ENCODE measurements around the gene DCAF4.

The DCAF4 gene

GRCh38 chr14:72894623-72895378 is 31.5 kb upstream of the DCAF4 start:
- no peak for DNase-seq (ENCODE audit: low spot score)

GRCh38 chr14:72898448-72898847 is 27.8 kb upstream of the DCAF4 start:
- no peak for DNase-seq (ENCODE audit: low spot score)

- no peak for DNase-seq (ENCODE audit: low spot score)
Observed at GRCh38 chr14:72901361-72901760, 24.9 kb upstream of the DCAF4 start.

GRCh38 chr14:72902801-72903530 is 23.3 kb upstream of the DCAF4 start:
- no peak for DNase-seq (ENCODE audit: low spot score)

- DNase-seq (ENCODE audit: low spot score): no peak
Observed at GRCh38 chr14:72903716-72904115, 22.5 kb upstream of the DCAF4 start.

GRCh38 chr14:72904218-72904617 is 22.0 kb upstream of the DCAF4 start:
- DNase-seq (ENCODE audit: low spot score): no peak

- peak; percentile 73 for DNase-seq (ENCODE audit: low spot score)
Observed at GRCh38 chr14:72904840-72905561, 21.3 kb upstream of the DCAF4 start.

GRCh38 chr14:72906316-72906715 is 19.9 kb upstream of the DCAF4 start:
- DNase-seq (ENCODE audit: low spot score): no peak

- DNase-seq (ENCODE audit: low spot score): no peak
Observed at GRCh38 chr14:72906879-72907278, 19.4 kb upstream of the DCAF4 start.

- peak; percentile 67 for DNase-seq (ENCODE audit: low spot score)
Observed at GRCh38 chr14:72907886-72908285, 18.4 kb upstream of the DCAF4 start.

GRCh38 chr14:72909163-72909562 is 17.1 kb upstream of the DCAF4 start:
- DNase-seq (ENCODE audit: low spot score): no peak

GRCh38 chr14:72913809-72914208 is 12.5 kb upstream of the DCAF4 start:
- DNase-seq (ENCODE audit: low spot score): no peak

GRCh38 chr14:72916174-72916573 is 10.1 kb upstream of the DCAF4 start:
- DNase-seq (ENCODE audit: low spot score): peak; percentile 15

GRCh38 chr14:72917094-72917802 is 9.0 kb upstream of the DCAF4 start:
- no peak for DNase-seq (ENCODE audit: low spot score)

GRCh38 chr14:72920008-72920407 is 6.3 kb upstream of the DCAF4 start:
- DNase-seq (ENCODE audit: low spot score): no peak

GRCh38 chr14:72921396-72921795 is 4.9 kb upstream of the DCAF4 start:
- DNase-seq (ENCODE audit: low spot score): no peak

GRCh38 chr14:72924337-72924736 is 1.9 kb upstream of the DCAF4 start:
- DNase-seq (ENCODE audit: low spot score): peak; percentile 27

GRCh38 chr14:72925171-72925759 is 999 bp upstream of the DCAF4 start:
- no peak for DNase-seq (ENCODE audit: low spot score)

- DNase-seq (ENCODE audit: low spot score): no peak
Observed at GRCh38 chr14:72925815-72926291, 411 bp upstream of the DCAF4 start.

GRCh38 chr14:72928872-72929271 is 2.6 kb downstream of the DCAF4 start:
- DNase-seq (ENCODE audit: low spot score): no peak

- DNase-seq (ENCODE audit: low spot score): no peak
Observed at GRCh38 chr14:72929316-72930080, 3.2 kb downstream of the DCAF4 start.

Data from LoVo (cell line).